Measurements from ENCODE around the gene ERVH48-1.

The ERVH48-1 gene

GRCh38 chr21:42873096-42873495, 52.3 kb downstream of the ERVH48-1 start:
- peaks cover 76% of the 10 kb centered on the region for H3K36me3 ChIP-seq (ENCODE audit: insufficient read depth, low read length)
- TF ChIP-seq CTCF (IDR thresholded peaks at IDR 0.05; ENCODE audit: borderline replicate concordance, extremely low read depth, low read length, poor library complexity, severe bottlenecking) (no peak), EZH2 (IDR thresholded peaks at IDR 0.05; ENCODE audit: borderline replicate concordance, low read depth, low read length, severe bottlenecking) (no peak)
- H3K4me2 ChIP-seq (ENCODE audit: insufficient read depth, low read length), result no peak overlapping the region
- H3K9ac ChIP-seq (ENCODE audit: low read depth, low read length), result no peak overlapping the region
- no peaks in the 10 kb centered on the region for H3K27me3 ChIP-seq (ENCODE audit: insufficient read depth, low read length, poor library complexity)
- peaks cover 10% of the 10 kb centered on the region for H3K4me1 ChIP-seq (ENCODE audit: insufficient read depth, low read length)
- H3K27ac ChIP-seq (ENCODE audit: low read length), result no peak overlapping the region
- no peak overlapping the region for H3K4me3 ChIP-seq (ENCODE audit: low read depth in 1 of 2, low read length in 2 of 2)
- no peaks in the 10 kb centered on the region for H3K9me3 ChIP-seq (ENCODE audit: insufficient read depth, low read length, severe bottlenecking)
- H3K79me2 ChIP-seq (ENCODE audit: insufficient read depth, low read length), result peaks cover 78% of the 10 kb centered on the region
- peaks cover 35% of the 10 kb centered on the region for H4K20me1 ChIP-seq (ENCODE audit: insufficient read depth, low read length)
- no peak for DNase-seq
- no peak overlapping the region for H2AFZ ChIP-seq (ENCODE audit: low read depth, low read length)
- no peak for ATAC-seq (ENCODE audit: insufficient read depth, low read depth)

DNA sequence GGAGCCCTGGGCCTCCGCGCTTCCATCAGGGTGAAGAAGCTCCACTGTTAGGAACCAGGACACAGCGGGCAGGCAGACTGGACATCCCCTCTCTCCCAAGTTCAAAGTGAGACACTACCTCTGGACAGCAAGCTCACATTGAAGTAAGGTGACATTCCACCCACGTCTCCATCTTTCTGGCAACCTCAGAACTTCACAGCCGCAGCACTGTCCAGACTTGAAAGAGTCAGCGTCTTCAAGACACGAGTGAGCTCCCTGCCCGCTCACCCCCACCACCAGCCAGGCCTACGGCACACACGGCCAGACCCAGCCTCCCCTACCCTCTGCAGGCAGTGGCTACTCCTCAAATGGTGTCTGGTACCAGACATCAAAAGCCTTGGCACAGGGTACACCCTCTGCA, 57.2 kb downstream of the ERVH48-1 start:
- Histone ChIP-seq H3K27ac (ENCODE audit: low read length) (no peak overlapping the region), H3K4me1 (ENCODE audit: insufficient read depth, low read length) (no peaks in the 10 kb centered on the region), H3K27me3 (ENCODE audit: insufficient read depth, low read length, poor library complexity) (no peaks in the 10 kb centered on the region), H4K20me1 (ENCODE audit: insufficient read depth, low read length) (peaks cover 64% of the 10 kb centered on the region), H2AFZ (ENCODE audit: low read depth, low read length) (no peak overlapping the region), H3K4me3 (ENCODE audit: low read depth in 1 of 2, low read length in 2 of 2) (no peak overlapping the region), H3K79me2 (ENCODE audit: insufficient read depth, low read length) (peaks cover 90% of the 10 kb centered on the region), H3K36me3 (ENCODE audit: insufficient read depth, low read length) (peaks cover 92% of the 10 kb centered on the region), H3K9ac (ENCODE audit: low read depth, low read length) (no peak overlapping the region), H3K9me3 (ENCODE audit: insufficient read depth, low read length, severe bottlenecking) (no peaks in the 10 kb centered on the region), H3K4me2 (ENCODE audit: insufficient read depth, low read length) (no peak overlapping the region)
- DNase-seq (no peak), ATAC-seq (ENCODE audit: insufficient read depth, low read depth) (no peak)
- TF ChIP-seq EZH2 (IDR thresholded peaks at IDR 0.05; ENCODE audit: borderline replicate concordance, low read depth, low read length, severe bottlenecking), result no peak
- no peak for TF ChIP-seq CTCF (IDR thresholded peaks at IDR 0.05; ENCODE audit: borderline replicate concordance, extremely low read depth, low read length, poor library complexity, severe bottlenecking)

Measured in DND-41 (cell line).